ENCODE results near the gene PSMB3.

- TF ChIP-seq, protein P1, sequence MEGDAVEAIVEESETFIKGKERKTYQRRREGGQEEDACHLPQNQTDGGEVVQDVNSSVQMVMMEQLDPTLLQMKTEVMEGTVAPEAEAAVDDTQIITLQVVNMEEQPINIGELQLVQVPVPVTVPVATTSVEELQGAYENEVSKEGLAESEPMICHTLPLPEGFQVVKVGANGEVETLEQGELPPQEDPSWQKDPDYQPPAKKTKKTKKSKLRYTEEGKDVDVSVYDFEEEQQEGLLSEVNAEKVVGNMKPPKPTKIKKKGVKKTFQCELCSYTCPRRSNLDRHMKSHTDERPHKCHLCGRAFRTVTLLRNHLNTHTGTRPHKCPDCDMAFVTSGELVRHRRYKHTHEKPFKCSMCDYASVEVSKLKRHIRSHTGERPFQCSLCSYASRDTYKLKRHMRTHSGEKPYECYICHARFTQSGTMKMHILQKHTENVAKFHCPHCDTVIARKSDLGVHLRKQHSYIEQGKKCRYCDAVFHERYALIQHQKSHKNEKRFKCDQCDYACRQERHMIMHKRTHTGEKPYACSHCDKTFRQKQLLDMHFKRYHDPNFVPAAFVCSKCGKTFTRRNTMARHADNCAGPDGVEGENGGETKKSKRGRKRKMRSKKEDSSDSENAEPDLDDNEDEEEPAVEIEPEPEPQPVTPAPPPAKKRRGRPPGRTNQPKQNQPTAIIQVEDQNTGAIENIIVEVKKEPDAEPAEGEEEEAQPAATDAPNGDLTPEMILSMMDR (IDR thresholded peaks at IDR 0.05): no peak
- TF ChIP-seq POLR2A (IDR thresholded peaks at IDR 0.05; ENCODE audit: low read length): no peak
- no peak for TF ChIP-seq HOXA7 (CRISPR knock-in tag; IDR thresholded peaks at IDR 0.05)
- TF ChIP-seq HEYL (CRISPR knock-in tag; IDR thresholded peaks at IDR 0.05): no peak
- TF ChIP-seq RAD21 (conservative IDR thresholded peaks at IDR 0.05 in 1 of 2, IDR thresholded peaks at IDR 0.05 in 1 of 2): no peak
- TF ChIP-seq CEBPB (IDR thresholded peaks at IDR 0.05): no peak
- no peak for TF ChIP-seq MAX (IDR thresholded peaks at IDR 0.05)
These were observed 57.3 kb downstream of the PSMB3 start for GRCh38 chr17:38809828-38810227.

Measured in A549 (cell line).